Testis (tissue), 3 donors: ENCODE data around the gene MOSPD3. TPM values are rescaled to one million over a fixed set of nuclear protein-coding genes. Genes with fewer than 3 reads are reported as not detected.
A peak's percentile ranks its signal among the peaks of the same experiment; 100 is the strongest.

ENCODE experiments used
- DNase-seq: peaks from one replicate; pipeline ENCODE4 v3.0.0-alpha.2; 2019
- H3K27ac ChIP-seq, 2 donors: fragments of 200-600 bp; sonication (generic); one replicate each; pipeline ENCODE4 v1.5.1; 2019
- H3K27me3 ChIP-seq: fragments of 200-600 bp; sonication (generic); one replicate; pipeline ENCODE4 v1.5.1; 2019
- H3K36me3 ChIP-seq: fragments of 200-600 bp; sonication (generic); one replicate; pipeline ENCODE4 v1.5.1; 2017; ENCODE audit warnings: low read depth; ENCODE audit errors: missing control alignments
- H3K4me1 ChIP-seq: fragments of 200-600 bp; sonication (generic); one replicate; pipeline ENCODE4 v1.5.1; 2019
- H3K4me3 ChIP-seq, 2 donors: fragments of 200-600 bp; sonication (generic); one replicate each; pipeline ENCODE4 v1.5.1; 2017 to 2019
- H3K9me3 ChIP-seq: fragments of 200-600 bp; sonication (generic); one replicate; pipeline ENCODE4 v1.5.1; 2017
- CTCF ChIP-seq, 3 experiments: fragments of 450-650 bp in 2 of 3; fragments of 200-600 bp in 1 of 3; sonication (generic) in 1 of 3; IDR thresholded peaks; one replicate each; pipeline ENCODE4 v1.5.1; 2016 to 2019; ENCODE audit warnings: antibody characterized with exemption in 3 of 3, mild to moderate bottlenecking in 2 of 3, moderate library complexity in 1 of 3
- POLR2A ChIP-seq: fragments of 450-650 bp; IDR thresholded peaks from one replicate; pipeline ENCODE4 v1.6.1; 2017; ENCODE audit warnings: antibody characterized with exemption, mild to moderate bottlenecking, moderate library complexity
- WGBS, 2 donors: methylation state at CpG; one replicate each; pipeline ENCODE4 v1.1.5; 2018; 5-methylcytosine and 5-hydroxymethylcytosine counted together
- intact Hi-C: fragments of 100-400 bp; cut with DNase I; formaldehyde crosslinking; loops from one replicate; pipeline ENCODE4 v1.15.1; 2023; ENCODE audit warnings: low total_unique reads
- polyA plus RNA-seq: library from polyadenylated mRNA; stranded (reverse); fragments of 350-450 nt; fragmentation: Illumina TruSeq; extraction: RNeasy Lipid Tissue Mini Kit (QIAGEN cat#74804); gene quantifications from one replicate; pipeline ENCODE4 v1.2.3, GENCODE V29; 2014; ENCODE audit warnings: low read depth, low replicate concordance; ENCODE audit not compliant: insufficient read depth
- total RNA-seq, 2 donors: library from RNA; depleted of rRNA; stranded (reverse); fragments of >200 nt; gene quantifications; one replicate each; pipeline ENCODE4 v1.2.3, GENCODE V29; 2016

The MOSPD3 gene
- total and polyA plus RNA-seq, 3 donors from 2014 or later = 40.6 to 78.9 (median 62.8) TPM

- no peak overlapping the region for H3K27ac ChIP-seq
- no peaks in the 10 kb centered on the region for H3K9me3 ChIP-seq
- intact Hi-C loops = no loop called here
- no peaks in the 10 kb centered on the region for H3K27me3 ChIP-seq
- no peak for DNase-seq
- 81 to 86% methylated on average over 12 of the region's 12 CpGs for WGBS, 2 donors
- H3K36me3 ChIP-seq = no peaks in the 10 kb centered on the region
- H3K4me1 ChIP-seq = peaks cover 29% of the 10 kb centered on the region
- TF ChIP-seq CTCF (IDR thresholded peaks at IDR 0.05) (no peak), POLR2A (no peak)
- H3K4me3 ChIP-seq = no peak overlapping the region
These were observed 6.0 kb upstream of the MOSPD3 start for GRCh38 chr7:100606313-100606712.

- intact Hi-C loops = no loop called here
- Histone ChIP-seq H3K9me3 (no peaks in the 10 kb centered on the region), H3K36me3 (no peaks in the 10 kb centered on the region), H3K27me3 (no peaks in the 10 kb centered on the region), H3K4me3 (no peak overlapping the region), H3K27ac (no peak overlapping the region), H3K4me1 (peaks cover 28% of the 10 kb centered on the region)
- WGBS, 2 donors = 83 to 89% methylated on average over 6 to 8 of the region's 8 CpGs
- TF ChIP-seq CTCF (IDR thresholded peaks at IDR 0.05) (no peak), POLR2A (no peak)
- DNase-seq = no peak
These were observed 5.2 kb upstream of the MOSPD3 start for GRCh38 chr7:100607111-100607510.

GRCh38 chr7:100609958-100610357 lies 2.4 kb upstream of the MOSPD3 start:
- no peaks in the 10 kb centered on the region for H3K27me3 ChIP-seq
- no peak overlapping the region for H3K4me3 ChIP-seq
- no peak overlapping the region for H3K27ac ChIP-seq
- TF ChIP-seq CTCF (IDR thresholded peaks at IDR 0.05) (no peak), POLR2A (no peak)
- peaks cover 23% of the 10 kb centered on the region for H3K4me1 ChIP-seq
- H3K9me3 ChIP-seq = no peaks in the 10 kb centered on the region
- no peaks in the 10 kb centered on the region for H3K36me3 ChIP-seq
- intact Hi-C loops = no loop called here
- whole genome bisulfite sequencing, 2 donors = 93 to 98% methylated on average over 5 of the region's 5 CpGs
- DNase-seq = no peak

GRCh38 chr7:100612730-100613390 lies 520 bp downstream of the MOSPD3 start:
- 0 to 20% methylated on average over 1 to 29 of the region's 29 CpGs for WGBS, 2 donors
- peaks cover 13% of the 10 kb centered on the region for H3K4me1 ChIP-seq
- H3K4me3 ChIP-seq = peak overlapping the region; percentile 61 to 79
- TF ChIP-seq POLR2A (no peak), CTCF (IDR thresholded peaks at IDR 0.05) (no peak)
- DNase-seq = peak; percentile 37
- no peaks in the 10 kb centered on the region for H3K9me3 ChIP-seq
- H3K27ac ChIP-seq = peak overlapping the region; percentile 90 to 91
- H3K27me3 ChIP-seq = no peaks in the 10 kb centered on the region
- no peaks in the 10 kb centered on the region for H3K36me3 ChIP-seq
- intact Hi-C loops = no loop called here
